ENCODE results near the gene PRCC. TPM values are rescaled to one million over a fixed set of nuclear protein-coding genes. Genes with fewer than 3 reads are reported as not detected.

PRCC gene, protein sequence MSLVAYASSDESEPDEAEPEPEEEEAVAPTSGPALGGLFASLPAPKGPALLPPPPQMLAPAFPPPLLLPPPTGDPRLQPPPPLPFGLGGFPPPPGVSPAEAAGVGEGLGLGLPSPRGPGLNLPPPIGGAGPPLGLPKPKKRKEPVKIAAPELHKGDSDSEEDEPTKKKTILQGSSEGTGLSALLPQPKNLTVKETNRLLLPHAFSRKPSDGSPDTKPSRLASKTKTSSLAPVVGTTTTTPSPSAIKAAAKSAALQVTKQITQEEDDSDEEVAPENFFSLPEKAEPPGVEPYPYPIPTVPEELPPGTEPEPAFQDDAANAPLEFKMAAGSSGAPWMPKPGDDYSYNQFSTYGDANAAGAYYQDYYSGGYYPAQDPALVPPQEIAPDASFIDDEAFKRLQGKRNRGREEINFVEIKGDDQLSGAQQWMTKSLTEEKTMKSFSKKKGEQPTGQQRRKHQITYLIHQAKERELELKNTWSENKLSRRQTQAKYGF
- total RNA-seq (10 to 100 TPM; 53.2 to 88.9 (median 61.7) TPM), polyA plus RNA-seq (10 to 100 TPM; 40.9 to 60.8 TPM), total RNA-seq (42.1 reads per million, percentile 67 among the genes with 10 or more reads in this experiment)

DNA sequence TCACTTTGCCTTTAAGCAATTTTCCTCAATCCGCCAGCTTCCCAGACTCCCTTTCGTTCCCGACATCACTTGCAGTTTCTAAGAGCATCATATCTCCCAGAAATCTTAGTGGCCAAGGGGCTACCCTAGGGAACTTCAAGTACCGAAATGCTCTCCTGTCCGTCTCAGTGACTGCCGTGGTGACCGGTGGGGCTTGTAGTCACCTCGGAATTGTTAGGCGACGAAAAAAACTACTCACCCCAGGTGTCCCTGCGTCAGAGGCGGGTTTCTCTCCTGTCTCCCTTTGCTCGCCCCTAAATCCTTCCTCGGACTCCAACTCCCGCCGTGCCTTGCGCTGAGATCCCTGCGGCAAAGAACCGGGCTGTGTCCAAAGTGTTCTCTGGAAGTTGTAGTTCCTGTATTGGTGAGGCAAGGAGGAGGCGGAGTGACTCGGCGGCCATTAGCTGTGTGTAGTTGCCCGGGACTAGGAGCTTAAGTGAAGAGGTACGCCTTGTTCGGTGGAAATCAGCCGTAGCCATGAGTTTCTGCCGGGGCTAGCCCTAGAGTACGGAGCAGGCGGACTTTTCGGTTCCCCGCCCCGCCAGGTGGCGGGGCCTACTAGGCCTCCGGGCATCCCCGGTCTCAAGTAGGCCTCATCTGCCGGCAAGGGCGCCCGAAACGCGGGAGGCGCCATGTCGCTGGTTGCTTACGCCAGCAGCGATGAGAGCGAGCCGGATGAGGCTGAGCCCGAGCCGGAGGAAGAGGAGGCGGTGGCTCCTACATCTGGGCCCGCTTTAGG, at the start of gene PRCC:
Gene PRCC (plus strand): TSS at position 435 of the 778 bp plus-strand sequence. CDS start 237 bp downstream, at position 672.
- H3K4me3 ChIP-seq (ENCODE audit: low read length): peak within 1 kb of the TSS; percentile 89
- H3K36me3 ChIP-seq (ENCODE audit: control insufficient read depth in 2 of 3, insufficient read depth in 3 of 3, low read length in 3 of 3): peaks cover 0 to 18% (median under 1%) of the 10 kb centered on the region in 3 experiments
- peak within 1 kb of the TSS in 3 of 9 donors; percentile 13 to 91 (median 88) for H3K27ac Mint-ChIP-seq
- H3K4me1 ChIP-seq (ENCODE audit: control insufficient read depth in 2 of 2, insufficient read depth in 2 of 2, low read length in 2 of 2): peaks cover 23 to 36% of the 10 kb centered on the region in 2 donors
- peaks cover 0 to 21% (median 18%) of the 10 kb centered on the region in 5 donors for H3K36me3 Mint-ChIP-seq
- H3K9me3 ChIP-seq (ENCODE audit: control insufficient read depth in 2 of 3, low read length in 3 of 3): no peaks in the 10 kb centered on the region
- no peak within 1 kb of the TSS for H3K4me3 Mint-ChIP-seq
- peaks cover 35 to 46% (median 37%) of the 10 kb centered on the region in 7 donors for H3K4me1 Mint-ChIP-seq
- ChIA-PET POLR2A (interaction anchor here (0.6 to 5.9 kb wide), 16 partner anchors 11 to 832 kb away, joined by 3 to 74 read pairs (median 5); partner anchors contain the start of genes HDGF, ISG20L2, MEF2D and METTL25B), CTCF (interaction anchor here (1.1 to 2.7 kb wide), 4 partner anchors 15 to 42 kb away, joined by 3 to 12 read pairs (median 4); partner anchors contain the start of gene MRPL24)
- peak within 1 kb of the TSS; percentile 98 for H3K27ac ChIP-seq (ENCODE audit: low read depth, low read length)
- intact Hi-C loops (cut with micrococcal nuclease): loop anchor here (1.0 to 2.0 kb wide), 16 partner anchors 16 to 908 kb away; partner anchors contain the start of genes HDGF (in 2 of the 2), ISG20L2 (in 2 of the 2), METTL25B (in 2 of the 2) and MRPL24 (in 2 of the 2)
- DNase-seq: peak; percentile 83 to 100 (median 98)
- ATAC-seq: peak; percentile 94
- no peaks in the 10 kb centered on the region for H3K27me3 ChIP-seq (ENCODE audit: control insufficient read depth in 2 of 2, insufficient read depth in 2 of 2, low read length in 2 of 2)
- no peaks in the 10 kb centered on the region for H3K27me3 Mint-ChIP-seq
- H3K9me3 Mint-ChIP-seq: peaks cover 0 to 3% (median 0%) of the 10 kb centered on the region in 11 donors

DNA sequence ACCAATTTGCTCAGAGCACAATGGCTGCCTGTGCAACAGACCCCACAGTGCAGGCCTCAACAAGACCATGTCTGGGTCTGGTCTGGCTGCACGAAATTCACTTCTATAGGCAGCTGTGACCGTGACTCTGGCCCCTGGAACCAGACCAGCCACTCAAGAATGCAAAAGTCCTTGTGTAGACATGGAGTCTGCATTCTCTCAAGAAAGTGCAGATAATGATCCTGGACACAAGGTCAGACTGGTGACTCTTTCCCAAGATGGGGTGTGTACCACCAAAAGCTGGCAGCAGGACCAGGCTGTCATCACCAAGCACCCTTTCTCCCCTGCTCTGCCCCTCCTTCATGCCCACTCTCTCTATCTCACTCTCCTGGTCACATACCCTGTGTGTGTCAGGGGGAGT, 46.2 kb upstream of the PRCC start:
- no peaks in the 10 kb centered on the region for H3K27me3 Mint-ChIP-seq
- POLR2A ChIA-PET: no interaction called here
- Histone ChIP-seq H3K9me3 (ENCODE audit: control insufficient read depth in 2 of 3, low read length in 3 of 3) (no peaks in the 10 kb centered on the region), H3K4me1 (ENCODE audit: control insufficient read depth in 2 of 2, insufficient read depth in 2 of 2, low read length in 2 of 2) (peaks cover 17 to 19% of the 10 kb centered on the region in 2 donors), H3K27ac (ENCODE audit: low read depth, low read length) (no peak overlapping the region), H3K27me3 (ENCODE audit: control insufficient read depth in 2 of 2, insufficient read depth in 2 of 2, low read length in 2 of 2) (no peaks in the 10 kb centered on the region), H3K36me3 (ENCODE audit: control insufficient read depth in 2 of 3, insufficient read depth in 3 of 3, low read length in 3 of 3) (peaks cover 16 to 50% (median 18%) of the 10 kb centered on the region in 3 experiments), H3K4me3 (ENCODE audit: low read length) (no peak overlapping the region)
- no peaks in the 10 kb centered on the region for H3K9me3 Mint-ChIP-seq
- ATAC-seq (no peak), DNase-seq (no peak)
- CTCF ChIA-PET: interaction anchor here (1.0 to 3.4 kb wide), 2 partner anchors 31 to 62 kb away, joined by 3 to 29 read pairs; no protein-coding TSS in a partner anchor
- H3K4me3 Mint-ChIP-seq: peak overlapping the region in 1 of 10 donors; percentile 9
- peaks cover 9 to 26% (median 14%) of the 10 kb centered on the region in 7 donors for H3K4me1 Mint-ChIP-seq
- intact Hi-C loops (cut with micrococcal nuclease): loop anchor here in 1 of 2 donors (10.0 kb wide), 2 partner anchors 216 to 386 kb away; partner anchors contain the start of genes CCT3, MEF2D and TSACC
- peaks cover 10 to 32% (median 15%) of the 10 kb centered on the region in 5 donors for H3K36me3 Mint-ChIP-seq
- H3K27ac Mint-ChIP-seq: peak overlapping the region in 1 of 9 donors; percentile 46

DNA sequence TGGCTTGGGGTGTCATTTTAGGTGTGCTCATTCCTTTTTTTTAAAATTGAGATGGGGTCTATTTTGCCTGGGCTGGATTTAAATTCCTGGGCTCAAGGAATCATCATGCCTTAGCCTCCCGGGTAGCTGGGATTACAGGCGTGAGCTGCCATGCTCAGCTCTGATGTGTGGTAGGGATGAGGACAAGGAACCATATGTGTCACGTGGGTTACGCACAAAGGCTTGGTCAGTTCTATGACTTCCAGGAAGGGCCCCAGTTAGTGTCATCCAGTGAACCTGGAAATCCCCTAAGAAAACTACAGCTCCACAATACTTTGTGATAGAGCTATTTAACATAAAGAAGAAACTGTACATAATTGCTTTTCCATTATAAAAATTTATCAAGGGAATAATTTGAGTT, 45.8 kb upstream of the PRCC start:
- intact Hi-C loops (cut with micrococcal nuclease): loop anchor here in 1 of 2 donors (10.0 kb wide), 2 partner anchors 217 to 387 kb away; partner anchors contain the start of genes CCT3, MEF2D and TSACC
- Histone ChIP-seq H3K36me3 (ENCODE audit: control insufficient read depth in 2 of 3, insufficient read depth in 3 of 3, low read length in 3 of 3) (peaks cover 16 to 50% (median 18%) of the 10 kb centered on the region in 3 experiments), H3K27me3 (ENCODE audit: control insufficient read depth in 2 of 2, insufficient read depth in 2 of 2, low read length in 2 of 2) (no peaks in the 10 kb centered on the region), H3K4me1 (ENCODE audit: control insufficient read depth in 2 of 2, insufficient read depth in 2 of 2, low read length in 2 of 2) (peaks cover 21 to 23% of the 10 kb centered on the region in 2 donors), H3K4me3 (ENCODE audit: low read length) (no peak overlapping the region), H3K9me3 (ENCODE audit: control insufficient read depth in 2 of 3, low read length in 3 of 3) (no peaks in the 10 kb centered on the region), H3K27ac (ENCODE audit: low read depth, low read length) (no peak overlapping the region)
- ChIA-PET POLR2A (no interaction called here), CTCF (interaction anchor here (1.0 to 3.4 kb wide), 2 partner anchors 32 to 63 kb away, joined by 3 to 29 read pairs; no protein-coding TSS in a partner anchor)
- Mint-ChIP-seq H3K4me3 (peak overlapping the region in 1 of 10 donors; percentile 9), H3K9me3 (no peaks in the 10 kb centered on the region), H3K4me1 (peaks cover 9 to 26% (median 14%) of the 10 kb centered on the region in 7 donors), H3K27me3 (no peaks in the 10 kb centered on the region), H3K27ac (peak overlapping the region in 1 of 9 donors; percentile 46), H3K36me3 (peaks cover 10 to 32% (median 15%) of the 10 kb centered on the region in 5 donors)
- ATAC-seq: no peak
- DNase-seq: no peak

DNA sequence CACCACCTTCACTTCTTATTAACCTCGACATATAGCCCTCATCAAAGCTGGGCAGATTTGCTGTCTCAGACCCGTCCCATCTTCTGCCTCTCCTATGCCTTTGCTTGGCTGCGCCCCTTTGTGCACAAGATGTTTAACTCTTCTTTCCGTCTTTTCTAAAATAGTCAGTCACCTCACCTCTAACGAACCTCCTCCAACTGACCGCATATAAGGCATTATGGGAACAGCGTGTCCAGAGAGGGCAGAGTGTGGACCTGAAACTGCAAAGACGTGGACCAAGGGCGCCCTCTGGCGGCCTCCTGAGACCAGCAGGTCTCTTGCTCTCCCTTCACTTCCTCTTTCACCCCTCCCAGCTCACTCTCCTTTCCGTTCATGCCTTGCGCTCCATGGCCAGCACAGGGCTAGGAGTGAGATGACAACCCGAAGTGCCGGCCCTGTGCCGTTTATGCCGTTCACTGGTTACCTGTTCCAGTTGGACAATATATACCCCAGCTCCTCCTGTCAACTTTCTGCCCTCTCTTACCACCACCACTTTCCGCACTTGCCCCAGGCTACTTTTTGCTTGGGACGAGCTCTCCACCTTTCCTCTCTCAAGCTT, 41.6 kb upstream of the PRCC start:
- Histone ChIP-seq H3K27ac (ENCODE audit: low read depth, low read length) (peak overlapping the region; percentile 95), H3K36me3 (ENCODE audit: control insufficient read depth in 2 of 3, insufficient read depth in 3 of 3, low read length in 3 of 3) (peaks cover 16 to 45% (median 18%) of the 10 kb centered on the region in 3 experiments), H3K4me3 (ENCODE audit: low read length) (peak overlapping the region; percentile 97), H3K27me3 (ENCODE audit: control insufficient read depth in 2 of 2, insufficient read depth in 2 of 2, low read length in 2 of 2) (no peaks in the 10 kb centered on the region), H3K4me1 (ENCODE audit: control insufficient read depth in 2 of 2, insufficient read depth in 2 of 2, low read length in 2 of 2) (peaks cover 38 to 40% of the 10 kb centered on the region in 2 donors), H3K9me3 (ENCODE audit: control insufficient read depth in 2 of 3, low read length in 3 of 3) (no peaks in the 10 kb centered on the region)
- H3K4me1 Mint-ChIP-seq: peaks cover 18 to 43% (median 24%) of the 10 kb centered on the region in 7 donors
- H3K4me3 Mint-ChIP-seq: no peak overlapping the region
- intact Hi-C loops (cut with micrococcal nuclease): loop anchor here (1.0 to 10.0 kb wide), 12 partner anchors 19 to 391 kb away; partner anchors contain the start of genes NTRK1 (in 2 of the 2), CCT3 (in 1 of the 2), MEF2D (in 1 of the 2) and TSACC (in 1 of the 2)
- ChIA-PET POLR2A (interaction anchor here (0.8 to 6.0 kb wide), 9 partner anchors 15 to 43 kb away, joined by 3 to 77 read pairs (median 21); partner anchors contain the start of genes HDGF, MRPL24 and PRCC), CTCF (interaction anchor here (0.8 to 6.9 kb wide), 38 partner anchors 10 to 244 kb away, joined by 3 to 234 read pairs (median 4); partner anchors contain the start of genes CRABP2, HDGF, INSRR and MRPL24)
- DNase-seq: peak; percentile 65 to 84 (median 74)
- H3K27me3 Mint-ChIP-seq: no peaks in the 10 kb centered on the region
- ATAC-seq: peak; percentile 47
- H3K27ac Mint-ChIP-seq: no peak overlapping the region
- peaks cover 10 to 26% (median 15%) of the 10 kb centered on the region in 5 donors for H3K36me3 Mint-ChIP-seq
- H3K9me3 Mint-ChIP-seq: no peaks in the 10 kb centered on the region

DNA sequence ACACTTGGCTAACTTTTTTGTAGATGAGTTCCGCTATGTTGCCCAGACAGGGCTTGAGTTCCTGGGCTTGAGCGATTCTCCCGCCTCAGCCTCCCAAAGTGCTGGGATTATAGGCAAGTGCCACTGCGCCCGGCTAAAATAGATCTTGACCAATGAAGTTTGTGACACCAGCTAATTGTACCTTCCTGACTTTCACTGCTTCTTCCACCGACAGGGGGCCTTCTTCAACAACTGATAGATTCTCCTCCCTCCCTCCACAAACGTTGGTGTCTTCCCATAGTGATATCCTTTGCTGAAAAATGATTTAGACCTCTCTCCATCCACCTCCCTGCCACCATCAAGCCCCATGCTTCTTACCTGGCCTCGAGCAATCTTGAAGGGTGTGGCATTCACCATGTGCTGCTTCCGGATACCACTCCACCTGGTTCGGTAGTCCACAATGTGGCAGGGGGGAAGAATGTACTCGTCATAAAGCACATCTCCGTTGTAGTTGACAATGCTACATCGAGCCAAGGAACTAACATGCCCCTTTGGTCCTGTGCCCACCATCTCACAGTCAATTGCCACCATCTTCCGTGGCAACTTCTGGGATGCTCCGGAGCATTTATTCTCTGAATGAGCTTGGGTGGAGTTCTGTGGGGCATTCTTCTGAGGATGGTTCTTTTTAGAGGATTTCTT, 40.6 kb upstream of the PRCC start:
- Mint-ChIP-seq H3K4me1 (peaks cover 20 to 44% (median 27%) of the 10 kb centered on the region in 7 donors), H3K9me3 (no peaks in the 10 kb centered on the region)
- intact Hi-C loops (cut with micrococcal nuclease): loop anchor here (1.0 to 10.0 kb wide), 10 partner anchors 20 to 392 kb away; partner anchors contain the start of genes NTRK1 (in 2 of the 2), CCT3 (in 1 of the 2), MEF2D (in 1 of the 2) and TSACC (in 1 of the 2)

More for the DNA sequence above, 40.6 kb upstream of the PRCC start:
- DNase-seq (peak in 6 of 9 donors; percentile 34 to 55 (median 46)), ATAC-seq (no peak)
- ChIA-PET POLR2A (interaction anchor here (0.8 to 6.0 kb wide), 13 partner anchors 14 to 131 kb away, joined by 3 to 77 read pairs (median 8); partner anchors contain the start of genes HDGF, MRPL24 and PRCC), CTCF (interaction anchor here (0.7 to 6.9 kb wide), 37 partner anchors 10 to 243 kb away, joined by 3 to 234 read pairs (median 4); partner anchors contain the start of genes CRABP2, HDGF, INSRR and MRPL24)
- Histone ChIP-seq H3K27ac (ENCODE audit: low read depth, low read length) (peak overlapping the region; percentile 95), H3K4me1 (ENCODE audit: control insufficient read depth in 2 of 2, insufficient read depth in 2 of 2, low read length in 2 of 2) (peaks cover 38 to 40% of the 10 kb centered on the region in 2 donors), H3K36me3 (ENCODE audit: control insufficient read depth in 2 of 3, insufficient read depth in 3 of 3, low read length in 3 of 3) (peaks cover 13 to 36% (median 16%) of the 10 kb centered on the region in 3 experiments), H3K9me3 (ENCODE audit: control insufficient read depth in 2 of 3, low read length in 3 of 3) (no peaks in the 10 kb centered on the region), H3K4me3 (ENCODE audit: low read length) (peak overlapping the region; percentile 97), H3K27me3 (ENCODE audit: control insufficient read depth in 2 of 2, insufficient read depth in 2 of 2, low read length in 2 of 2) (no peaks in the 10 kb centered on the region)
- H3K27ac Mint-ChIP-seq: peak overlapping the region in 1 of 9 donors; percentile 98
- H3K36me3 Mint-ChIP-seq: peaks cover 10 to 22% (median 15%) of the 10 kb centered on the region in 5 donors
- H3K27me3 Mint-ChIP-seq: no peaks in the 10 kb centered on the region
- H3K4me3 Mint-ChIP-seq: no peak overlapping the region
